Ovary (tissue), 9 donors: Measurements from ENCODE around the gene PIK3R2. TPM values are rescaled to one million over a fixed set of nuclear protein-coding genes. Genes with fewer than 3 reads are reported as not detected.

Experiments used
- DNase-seq, 5 donors: peaks; one replicate each; pipeline ENCODE4 v3.0.0-alpha.2; 2019 to 2020
- H3K27ac ChIP-seq, 2 donors: fragments of 200-600 bp; one replicate each; pipeline versions ENCODE4 v1.5.1 to v1.8.0; 2019 to 2022
- H3K27me3 ChIP-seq: fragments of 200-600 bp; one replicate; pipeline ENCODE4 v1.8.0; 2022
- H3K36me3 ChIP-seq: fragments of 200-600 bp; sonication (generic); one replicate; pipeline ENCODE4 v1.5.1; 2019
- H3K4me1 ChIP-seq: one replicate; pipeline ENCODE4 v1.8.1; 2013; ENCODE audit warnings: mild to moderate bottlenecking, moderate library complexity; ENCODE audit not compliant: insufficient read depth
- H3K4me3 ChIP-seq: fragments of 200-600 bp; sonication (generic); one replicate; pipeline ENCODE4 v1.5.1; 2017
- H3K9me3 ChIP-seq, 2 donors: fragments of 200-600 bp in 1 of 2; sonication (generic) in 1 of 2; one replicate each; pipeline versions ENCODE4 v1.5.1 to v1.8.1; 2013 to 2019; ENCODE audit warnings: mild to moderate bottlenecking in 1 of 2, moderate library complexity in 1 of 2
- EP300 ChIP-seq: sonication (generic); formaldehyde crosslinking; IDR thresholded peaks from one replicate; pipeline ENCODE4 v1.6.1; 2017; ENCODE audit warnings: antibody characterized with exemption
- POLR2A ChIP-seq: fragments of 450-650 bp; IDR thresholded peaks from one replicate; pipeline ENCODE4 v1.6.1; 2017; ENCODE audit warnings: antibody characterized with exemption, mild to moderate bottlenecking, moderate library complexity
- WGBS, 3 donors: extraction: QIAGEN DNeasy Blood & Tissue Kit in 1 of 3; methylation state at CpG; one replicate each; pipeline versions ENCODE4 v1.1.5 to v1.1.7; 2013 to 2017; 5-methylcytosine and 5-hydroxymethylcytosine counted together
- intact Hi-C, 4 donors: fragments of 100-400 bp; cut with DNase I; formaldehyde crosslinking; loops; one replicate each; pipeline versions ENCODE4 v1.11.0 to v1.15.1; 2022 to 2023
- polyA plus RNA-seq, 2 donors: library from polyadenylated mRNA; stranded (reverse); fragments of 200-250 nt in 1 of 2; fragments of 350-450 nt in 1 of 2; fragmentation: Illumina TruSeq in 1 of 2; extraction: RNeasy Lipid Tissue Mini Kit (QIAGEN cat#74804) in 1 of 2; gene quantifications; one replicate each; pipeline ENCODE4 v1.2.3, GENCODE V29; 2013 to 2014
- total RNA-seq, 7 donors: library from RNA; depleted of rRNA in 2 of 7; stranded (reverse); fragments of >200 nt in 2 of 7; fragmentation: NEBNext Ultra II Directional in 3 of 7; extraction: Animal tissue kit (Norgen Biotek cat#: 25700) in 3 of 7; gene quantifications; one replicate each; pipeline versions ENCODE4 v1.1.0 to v1.2.4, GENCODE V29; 2016 to 2023
- TF ChIP-seq, protein P1 (sequence below), 3 donors: fragments of 450-650 bp in 2 of 3; fragments of 200-600 bp in 1 of 3; IDR thresholded peaks; one replicate each; pipeline versions ENCODE4 v1.5.1 to v1.8.0; 2016 to 2022; ENCODE audit warnings: antibody characterized with exemption in 3 of 3, mild to moderate bottlenecking in 1 of 3
- donor health status: DM: no; HTN: no; CAD: no; lungs with moderate emphysema.
- donor health status: DM: no; HTN: no; CAD: no.
- donor health status: Bipolar disorder and iron deficiency.
- donor health status: DM: yes; HTN: yes; CAD: no.
- donor health status: DM: no; HTN: no; CAD: no.
- donor health status: DM: yes; HTN: yes; CAD: no.

The PIK3R2 gene
- total and polyA plus RNA-seq, 9 donors = 12.8 to 63.2 (median 42.6) TPM

DNA sequence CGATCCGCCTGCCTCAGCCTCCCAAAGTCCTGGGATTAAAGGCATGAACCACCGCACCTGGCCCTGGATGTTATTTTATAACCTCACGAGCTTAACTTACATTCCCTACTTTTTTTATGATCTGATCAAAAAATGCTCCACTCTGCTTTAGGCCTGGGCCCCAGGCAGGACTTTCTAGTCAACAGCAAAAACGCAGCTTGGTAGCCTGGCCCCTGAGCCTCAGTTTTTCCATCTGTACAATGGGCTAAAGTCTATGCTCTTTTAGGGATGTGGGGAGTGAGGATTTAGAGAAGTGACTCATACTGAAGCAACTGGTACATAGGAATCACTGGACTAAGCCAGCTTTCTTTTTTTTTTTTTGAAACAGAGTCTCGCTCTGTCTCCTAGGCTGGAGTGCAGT lies 11.9 kb upstream of the PIK3R2 start:
- WGBS, 3 donors = 94 to 97% (median 96%) methylated on average over 6 of the region's 6 CpGs
- Histone ChIP-seq H3K36me3 (no peaks in the 10 kb centered on the region), H3K4me3 (no peak overlapping the region), H3K27me3 (no peaks in the 10 kb centered on the region), H3K27ac (no peak overlapping the region), H3K4me1 (no peaks in the 10 kb centered on the region), H3K9me3 (no peaks in the 10 kb centered on the region)
- TF ChIP-seq EP300 = no peak
- TF ChIP-seq POLR2A = no peak
- TF ChIP-seq, protein P1, sequence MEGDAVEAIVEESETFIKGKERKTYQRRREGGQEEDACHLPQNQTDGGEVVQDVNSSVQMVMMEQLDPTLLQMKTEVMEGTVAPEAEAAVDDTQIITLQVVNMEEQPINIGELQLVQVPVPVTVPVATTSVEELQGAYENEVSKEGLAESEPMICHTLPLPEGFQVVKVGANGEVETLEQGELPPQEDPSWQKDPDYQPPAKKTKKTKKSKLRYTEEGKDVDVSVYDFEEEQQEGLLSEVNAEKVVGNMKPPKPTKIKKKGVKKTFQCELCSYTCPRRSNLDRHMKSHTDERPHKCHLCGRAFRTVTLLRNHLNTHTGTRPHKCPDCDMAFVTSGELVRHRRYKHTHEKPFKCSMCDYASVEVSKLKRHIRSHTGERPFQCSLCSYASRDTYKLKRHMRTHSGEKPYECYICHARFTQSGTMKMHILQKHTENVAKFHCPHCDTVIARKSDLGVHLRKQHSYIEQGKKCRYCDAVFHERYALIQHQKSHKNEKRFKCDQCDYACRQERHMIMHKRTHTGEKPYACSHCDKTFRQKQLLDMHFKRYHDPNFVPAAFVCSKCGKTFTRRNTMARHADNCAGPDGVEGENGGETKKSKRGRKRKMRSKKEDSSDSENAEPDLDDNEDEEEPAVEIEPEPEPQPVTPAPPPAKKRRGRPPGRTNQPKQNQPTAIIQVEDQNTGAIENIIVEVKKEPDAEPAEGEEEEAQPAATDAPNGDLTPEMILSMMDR (IDR thresholded peaks at IDR 0.05) = no peak
- intact Hi-C loops = no loop called here
- no peak for DNase-seq

DNA sequence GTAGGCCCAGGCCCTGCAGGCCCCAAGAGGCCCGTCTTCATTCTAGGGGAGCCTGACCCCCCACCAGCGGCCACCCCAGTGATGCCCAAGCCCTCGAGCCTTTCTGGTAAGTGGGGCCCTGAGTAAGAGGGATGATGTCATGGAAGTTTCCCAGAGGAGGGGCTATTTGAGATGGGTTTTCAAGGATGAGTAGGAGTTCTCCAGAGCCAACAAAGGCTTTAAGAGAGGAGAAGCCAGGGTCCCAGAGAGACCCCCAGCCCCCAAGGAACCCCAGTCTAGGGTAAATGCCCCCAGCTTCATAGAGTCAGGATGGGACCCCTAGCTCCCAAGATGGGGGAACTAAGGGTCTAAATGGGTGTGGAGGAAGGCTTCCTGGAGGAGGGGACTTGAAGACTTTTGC lies 9.1 kb upstream of the PIK3R2 start:
- TF ChIP-seq POLR2A = no peak
- no peak for TF ChIP-seq EP300
- TF ChIP-seq, protein P1 (IDR thresholded peaks at IDR 0.05) = no peak
- no peak for DNase-seq
- WGBS, 3 donors = 92 to 97% (median 94%) methylated on average over 3 of the region's 3 CpGs
- no peak overlapping the region for H3K27ac ChIP-seq
- H3K4me3 ChIP-seq = no peak overlapping the region
- no peaks in the 10 kb centered on the region for H3K36me3 ChIP-seq
- no peaks in the 10 kb centered on the region for H3K4me1 ChIP-seq
- H3K9me3 ChIP-seq = no peaks in the 10 kb centered on the region
- intact Hi-C loops = no loop called here
- H3K27me3 ChIP-seq = no peaks in the 10 kb centered on the region

DNA sequence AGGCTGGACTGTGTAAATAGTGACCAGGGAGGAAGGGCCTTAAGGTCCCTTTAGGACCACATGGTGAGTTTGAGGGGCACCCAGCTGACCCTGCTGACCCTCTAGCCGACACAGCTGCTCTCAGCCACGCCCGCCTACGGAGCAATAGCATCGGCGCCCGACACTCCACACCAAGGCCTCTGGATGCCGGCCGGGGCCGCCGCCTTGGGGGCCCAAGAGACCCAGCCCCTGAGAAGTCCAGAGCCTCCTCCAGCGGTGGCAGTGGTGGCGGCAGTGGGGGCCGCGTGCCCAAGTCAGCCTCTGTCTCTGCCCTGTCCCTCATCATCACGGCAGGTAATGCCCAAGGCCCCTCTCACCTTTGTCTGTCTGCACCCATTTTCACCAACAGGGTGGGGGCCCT lies 8.6 kb upstream of the PIK3R2 start:
- H3K27me3 ChIP-seq = no peaks in the 10 kb centered on the region
- no peak overlapping the region for H3K27ac ChIP-seq
- no peak overlapping the region for H3K4me3 ChIP-seq
- no peak for DNase-seq
- H3K4me1 ChIP-seq = no peaks in the 10 kb centered on the region
- H3K36me3 ChIP-seq = no peaks in the 10 kb centered on the region
- H3K9me3 ChIP-seq = no peaks in the 10 kb centered on the region
- intact Hi-C loops = no loop called here
- WGBS, 3 donors = 87 to 90% (median 90%) methylated on average over 16 of the region's 16 CpGs
- TF ChIP-seq, protein P1 (IDR thresholded peaks at IDR 0.05) = no peak
- TF ChIP-seq POLR2A = no peak
- no peak for TF ChIP-seq EP300

DNA sequence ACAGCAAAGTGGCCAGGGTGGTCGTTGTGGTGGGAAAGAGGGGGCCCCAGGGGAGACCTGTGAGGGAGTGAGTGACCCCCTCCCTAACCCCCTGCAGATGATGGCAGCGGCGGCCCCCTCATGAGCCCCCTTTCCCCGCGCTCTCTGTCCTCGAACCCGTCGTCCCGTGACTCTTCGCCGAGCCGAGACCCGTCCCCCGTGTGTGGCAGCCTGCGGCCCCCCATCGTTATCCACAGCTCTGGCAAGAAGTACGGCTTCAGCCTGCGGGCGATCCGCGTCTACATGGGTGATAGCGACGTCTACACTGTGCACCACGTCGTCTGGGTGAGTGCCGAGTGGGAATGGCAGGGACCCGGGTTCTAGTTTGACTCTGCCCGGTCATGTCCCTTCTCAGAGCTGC lies 8.1 kb upstream of the PIK3R2 start:
- intact Hi-C loops = no loop called here
- no peaks in the 10 kb centered on the region for H3K36me3 ChIP-seq

More for the DNA sequence above, 8.1 kb upstream of the PIK3R2 start:
- Histone ChIP-seq H3K9me3 (no peaks in the 10 kb centered on the region), H3K4me3 (no peak overlapping the region), H3K4me1 (no peaks in the 10 kb centered on the region), H3K27ac (no peak overlapping the region), H3K27me3 (no peaks in the 10 kb centered on the region)
- no peak for DNase-seq
- TF ChIP-seq POLR2A = no peak
- TF ChIP-seq, protein P1 (IDR thresholded peaks at IDR 0.05) = no peak
- no peak for TF ChIP-seq EP300
- 94 to 95% (median 94%) methylated on average over 28 of the region's 28 CpGs for WGBS, 3 donors
